B cell (primary cell): ENCODE measurements around the gene HOXD10. TPM values are rescaled to one million over a fixed set of nuclear protein-coding genes. Genes with fewer than 3 reads are reported as not detected.

Experiments used
- ATAC-seq: fragments of 200-7000 bp; cut with Tn5 transposase; one replicate; pipeline ENCODE4 v1.10.0; 2021; ENCODE audit warnings: low read depth, mild to moderate bottlenecking, moderate number of reproducible peaks, moderate library complexity
- CTCF ChIA-PET: fragments of 350-600 bp; sonication (Branson Sonifier 250); formaldehyde crosslinking; loops from one replicate; lab custom pipeline; 2021; ENCODE audit warnings: antibody characterized with exemption, inconsistent platforms; lab: Charles Lee
- POLR2A ChIA-PET: fragments of 350-600 bp; sonication (Branson Sonifier 250); formaldehyde crosslinking; loops from one replicate; lab custom pipeline; 2021; ENCODE audit warnings: antibody characterized with exemption; lab: Charles Lee
- DNase-seq: peaks from one replicate; pipeline ENCODE4 v3.0.0; 2013
- H2AFZ ChIP-seq: 2 replicates; pipeline ENCODE4 v1.6.1; 2012; ENCODE audit warnings: mild to moderate bottlenecking, low read depth, low read length; ENCODE audit not compliant: insufficient read depth, poor library complexity, severe bottlenecking
- H3K27ac ChIP-seq, 2 donors: 1 replicate in 1 of 2; 2 replicates in 1 of 2; pipeline ENCODE4 v1.5.1; 2012 to 2013; ENCODE audit warnings: low read length in 2 of 2, mild to moderate bottlenecking in 2 of 2, moderate library complexity in 1 of 2
- H3K27me3 ChIP-seq, 4 experiments: fragments of 200-600 bp in 1 of 4; sonication (generic) in 1 of 4; replicated peaks in 1 of 4; 1 replicate in 2 of 4; 2 replicates in 2 of 4; pipeline versions ENCODE4 v1.6.1 to v1.7.0; 2013 to 2016; ENCODE audit warnings: low read length in 3 of 4, mild to moderate bottlenecking in 2 of 4, mixed read lengths in 1 of 4, moderate library complexity in 1 of 4; ENCODE audit not compliant: insufficient read depth in 4 of 4, control insufficient read depth in 3 of 4; ENCODE audit errors: control extremely low read depth in 1 of 4
- H3K36me3 ChIP-seq, 2 experiments: replicated peaks in 1 of 2; 1 replicate in 1 of 2; 2 replicates in 1 of 2; pipeline versions ENCODE4 v1.6.1 to v1.7.1; 2013; ENCODE audit warnings: low read length in 1 of 2; ENCODE audit not compliant: insufficient read depth in 2 of 2, control insufficient read depth in 1 of 2; ENCODE audit errors: control extremely low read depth in 1 of 2, extremely low read depth in 1 of 2
- H3K4me1 ChIP-seq, 2 donors: fragments of 200-600 bp in 1 of 2; sonication (generic) in 1 of 2; 1 replicate in 1 of 2; 2 replicates in 1 of 2; pipeline versions ENCODE4 v1.5.1 to v1.6.1; 2013 to 2017; ENCODE audit warnings: low read length in 2 of 2; ENCODE audit not compliant: control insufficient read depth in 2 of 2, insufficient read depth in 2 of 2
- H3K4me2 ChIP-seq: replicated peaks from 2 replicates; pipeline ENCODE3; 2012; ENCODE audit warnings: mild to moderate bottlenecking, low read depth, low read length; ENCODE audit not compliant: poor library complexity, severe bottlenecking
- H3K4me3 ChIP-seq, 5 experiments: fragments of 200-600 bp in 1 of 5; sonication (generic) in 1 of 5; 1 replicate in 3 of 5; 2 replicates in 2 of 5; pipeline versions ENCODE4 v1.5.1 to v1.7.0; 2011 to 2016; ENCODE audit warnings: low read length in 4 of 5, mild to moderate bottlenecking in 4 of 5, low read depth in 2 of 5, control low read depth in 1 of 5, moderate library complexity in 1 of 5; ENCODE audit not compliant: insufficient read depth in 1 of 5; ENCODE audit errors: control extremely low read depth in 1 of 5, extremely low read depth in 1 of 5
- H3K79me2 ChIP-seq: fragments of 200-600 bp; sonication (generic); one replicate; pipeline ENCODE4 v1.6.0; 2016; ENCODE audit warnings: low read length; ENCODE audit not compliant: control insufficient read depth, insufficient read depth
- H3K9ac ChIP-seq: fragments of 200-600 bp; sonication (generic); 2 replicates; pipeline ENCODE4 v1.6.1; 2017; ENCODE audit warnings: mild to moderate bottlenecking, low read length, moderate library complexity
- H3K9me3 ChIP-seq, 3 donors: one replicate each; pipeline versions ENCODE4 v1.6.1 to v1.7.1; 2013; ENCODE audit warnings: low read length in 2 of 3; ENCODE audit not compliant: control insufficient read depth in 2 of 3, insufficient read depth in 1 of 3; ENCODE audit errors: control extremely low read depth in 1 of 3
- H4K20me1 ChIP-seq: 2 replicates; pipeline ENCODE4 v1.6.0; 2012; ENCODE audit warnings: mild to moderate bottlenecking, low read length; ENCODE audit not compliant: insufficient read depth, control insufficient read depth, poor library complexity, severe bottlenecking
- H3K27ac Mint-ChIP-seq: one replicate; pipeline ENCODE4 v1.8.0; 2021; ENCODE audit warnings: mixed read lengths
- H3K27me3 Mint-ChIP-seq: one replicate; pipeline ENCODE4 v1.8.0; 2021; ENCODE audit warnings: mixed read lengths
- H3K4me1 Mint-ChIP-seq: one replicate; pipeline ENCODE4 v1.8.0; 2021; ENCODE audit warnings: mixed read lengths
- H3K4me3 Mint-ChIP-seq: one replicate; pipeline ENCODE4 v1.8.0; 2021; ENCODE audit warnings: mixed read lengths
- H3K9me3 Mint-ChIP-seq: one replicate; pipeline ENCODE4 v1.8.0; 2022; ENCODE audit warnings: mixed read lengths; ENCODE audit not compliant: insufficient read depth
- EZH2 ChIP-seq: IDR thresholded peaks from 2 replicates; pipeline ENCODE4 v1.6.1; 2012; ENCODE audit warnings: borderline replicate concordance, low read depth, mild to moderate bottlenecking, moderate library complexity, low read length; ENCODE audit not compliant: insufficient read depth, poor library complexity, severe bottlenecking
- WGBS: methylation state at CpG from one replicate; pipeline ENCODE4 v1.1.5; 2013; ENCODE audit warnings: missing lambda C conversion rate; ENCODE audit not compliant: insufficient coverage; 5-methylcytosine and 5-hydroxymethylcytosine counted together
- intact Hi-C: fragments of 100-400 bp; cut with micrococcal nuclease; formaldehyde crosslinking; loops from one replicate; pipeline ENCODE4 v1.10.0; 2022
- polyA plus RNA-seq: library from polyadenylated mRNA; depleted of rRNA; stranded (reverse); fragments of >200 nt; gene quantifications from 2 replicates; pipeline ENCODE4 v1.2.3, GENCODE V29; 2012
- total RNA-seq, 2 donors: library from RNA; stranded (reverse); fragments of 120-200 nt in 1 of 2; gene quantifications; 1 replicate in 1 of 2; 2 replicates in 1 of 2; pipeline versions ENCODE4 v1.2.3 to v1.2.4, GENCODE V29; 2013 to 2022
- TF ChIP-seq, protein P1 (sequence below): fragments of 200-600 bp; IDR thresholded peaks from one replicate; pipeline ENCODE4 v1.8.0; 2022; ENCODE audit warnings: antibody characterized with exemption, mild to moderate bottlenecking

Gene HOXD10
- total and polyA plus RNA-seq, 2 donors (not counting 1 experiment from before 2014, with no cell fraction given), result not detected

GRCh38 chr2:176122052-176122682, 5.6 kb downstream of the HOXD10 start:
- H3K4me1 Mint-ChIP-seq, result peaks cover 11% of the 10 kb centered on the region
- Histone ChIP-seq H3K27me3 (peaks cover 0 to 94% (median 75%) of the 10 kb centered on the region in 4 experiments), H3K9me3 (peaks cover 0 to 51% (median 0%) of the 10 kb centered on the region in 3 donors), H4K20me1 (no peaks in the 10 kb centered on the region), H3K27ac (no peak overlapping the region), H3K9ac (peak overlapping the region; percentile 26), H3K79me2 (no peaks in the 10 kb centered on the region), H3K36me3 (no peaks in the 10 kb centered on the region), H3K4me3 (peak overlapping the region in 2 of 5 experiments; percentile 26 to 33), H3K4me2 (peak overlapping the region; percentile 72), H3K4me1 (peaks cover 5 to 35% of the 10 kb centered on the region in 2 donors), H2AFZ (peak overlapping the region; percentile 40)
- ChIA-PET POLR2A (no interaction called here), CTCF (interaction anchor here (1.2 kb wide), 1 partner anchor 333 kb away, joined by 3 read pairs; no protein-coding TSS in a partner anchor)
- H3K9me3 Mint-ChIP-seq, result peaks cover 2% of the 10 kb centered on the region
- 8% methylated on average over 43 of the region's 47 CpGs for WGBS
- peaks cover 78% of the 10 kb centered on the region for H3K27me3 Mint-ChIP-seq
- intact Hi-C loops, result no loop called here
- DNase-seq (no peak), ATAC-seq (no peak)
- H3K4me3 Mint-ChIP-seq, result peak overlapping the region; percentile 54
- TF ChIP-seq EZH2, result peak; percentile 92
- TF ChIP-seq, protein P1, sequence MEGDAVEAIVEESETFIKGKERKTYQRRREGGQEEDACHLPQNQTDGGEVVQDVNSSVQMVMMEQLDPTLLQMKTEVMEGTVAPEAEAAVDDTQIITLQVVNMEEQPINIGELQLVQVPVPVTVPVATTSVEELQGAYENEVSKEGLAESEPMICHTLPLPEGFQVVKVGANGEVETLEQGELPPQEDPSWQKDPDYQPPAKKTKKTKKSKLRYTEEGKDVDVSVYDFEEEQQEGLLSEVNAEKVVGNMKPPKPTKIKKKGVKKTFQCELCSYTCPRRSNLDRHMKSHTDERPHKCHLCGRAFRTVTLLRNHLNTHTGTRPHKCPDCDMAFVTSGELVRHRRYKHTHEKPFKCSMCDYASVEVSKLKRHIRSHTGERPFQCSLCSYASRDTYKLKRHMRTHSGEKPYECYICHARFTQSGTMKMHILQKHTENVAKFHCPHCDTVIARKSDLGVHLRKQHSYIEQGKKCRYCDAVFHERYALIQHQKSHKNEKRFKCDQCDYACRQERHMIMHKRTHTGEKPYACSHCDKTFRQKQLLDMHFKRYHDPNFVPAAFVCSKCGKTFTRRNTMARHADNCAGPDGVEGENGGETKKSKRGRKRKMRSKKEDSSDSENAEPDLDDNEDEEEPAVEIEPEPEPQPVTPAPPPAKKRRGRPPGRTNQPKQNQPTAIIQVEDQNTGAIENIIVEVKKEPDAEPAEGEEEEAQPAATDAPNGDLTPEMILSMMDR, result no peak
- no peak overlapping the region for H3K27ac Mint-ChIP-seq
